GM06990 (cell line): ENCODE data around the gene SORCS1.
A peak's percentile ranks its signal among the peaks of the same experiment; 100 is the strongest.

ENCODE experiments used
- DNase-seq: peaks from one replicate; pipeline ENCODE4 v3.0.0-alpha.2; 2011; ENCODE audit not compliant: insufficient read length; ENCODE audit errors: extremely low read depth
- H3K27me3 ChIP-seq: replicated peaks from 2 replicates; pipeline ENCODE4 v1.6.0; 2011; ENCODE audit warnings: low read length; ENCODE audit not compliant: control insufficient read depth, insufficient read depth
- H3K36me3 ChIP-seq: 2 replicates; pipeline ENCODE4 v1.5.1; 2011; ENCODE audit warnings: low read length; ENCODE audit not compliant: control insufficient read depth, insufficient read depth
- H3K4me3 ChIP-seq: replicated peaks from 2 replicates; pipeline ENCODE4 v1.5.1; 2011; ENCODE audit warnings: low read depth, mild to moderate bottlenecking, control low read depth, low read length
- TF ChIP-seq, protein P1 (sequence below): IDR thresholded peaks from 2 replicates; pipeline ENCODE4 v1.5.1; 2011; ENCODE audit warnings: low read length, control low read depth, mild to moderate bottlenecking, inconsistent platforms; ENCODE audit not compliant: insufficient read depth, poor library complexity, severe bottlenecking

SORCS1 gene

DNA sequence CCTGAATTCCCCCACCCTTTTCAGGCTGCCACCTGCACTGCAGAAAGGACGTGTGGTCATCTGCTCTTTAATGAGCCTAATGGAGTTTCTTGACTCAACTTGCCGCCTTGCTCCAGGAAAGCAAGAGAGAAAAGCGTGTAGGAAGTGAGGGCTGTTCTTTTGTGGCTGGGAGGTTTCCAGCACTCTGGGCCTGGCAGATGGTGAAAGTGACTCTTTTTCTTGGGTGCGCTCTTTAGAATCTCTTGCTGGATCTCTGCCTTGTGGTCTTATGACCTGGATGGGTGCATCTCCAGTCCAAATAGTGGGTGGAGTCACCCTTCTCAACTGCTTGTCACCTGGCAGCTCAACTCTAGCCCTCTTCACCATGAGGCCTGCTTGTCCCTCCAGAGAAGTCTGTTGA, 244.0 kb downstream of the SORCS1 start:
- no peaks in the 10 kb centered on the region for H3K27me3 ChIP-seq
- no peak overlapping the region for H3K4me3 ChIP-seq
- no peaks in the 10 kb centered on the region for H3K36me3 ChIP-seq
- DNase-seq, result no peak
- TF ChIP-seq, protein P1, sequence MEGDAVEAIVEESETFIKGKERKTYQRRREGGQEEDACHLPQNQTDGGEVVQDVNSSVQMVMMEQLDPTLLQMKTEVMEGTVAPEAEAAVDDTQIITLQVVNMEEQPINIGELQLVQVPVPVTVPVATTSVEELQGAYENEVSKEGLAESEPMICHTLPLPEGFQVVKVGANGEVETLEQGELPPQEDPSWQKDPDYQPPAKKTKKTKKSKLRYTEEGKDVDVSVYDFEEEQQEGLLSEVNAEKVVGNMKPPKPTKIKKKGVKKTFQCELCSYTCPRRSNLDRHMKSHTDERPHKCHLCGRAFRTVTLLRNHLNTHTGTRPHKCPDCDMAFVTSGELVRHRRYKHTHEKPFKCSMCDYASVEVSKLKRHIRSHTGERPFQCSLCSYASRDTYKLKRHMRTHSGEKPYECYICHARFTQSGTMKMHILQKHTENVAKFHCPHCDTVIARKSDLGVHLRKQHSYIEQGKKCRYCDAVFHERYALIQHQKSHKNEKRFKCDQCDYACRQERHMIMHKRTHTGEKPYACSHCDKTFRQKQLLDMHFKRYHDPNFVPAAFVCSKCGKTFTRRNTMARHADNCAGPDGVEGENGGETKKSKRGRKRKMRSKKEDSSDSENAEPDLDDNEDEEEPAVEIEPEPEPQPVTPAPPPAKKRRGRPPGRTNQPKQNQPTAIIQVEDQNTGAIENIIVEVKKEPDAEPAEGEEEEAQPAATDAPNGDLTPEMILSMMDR, result no peak

DNA sequence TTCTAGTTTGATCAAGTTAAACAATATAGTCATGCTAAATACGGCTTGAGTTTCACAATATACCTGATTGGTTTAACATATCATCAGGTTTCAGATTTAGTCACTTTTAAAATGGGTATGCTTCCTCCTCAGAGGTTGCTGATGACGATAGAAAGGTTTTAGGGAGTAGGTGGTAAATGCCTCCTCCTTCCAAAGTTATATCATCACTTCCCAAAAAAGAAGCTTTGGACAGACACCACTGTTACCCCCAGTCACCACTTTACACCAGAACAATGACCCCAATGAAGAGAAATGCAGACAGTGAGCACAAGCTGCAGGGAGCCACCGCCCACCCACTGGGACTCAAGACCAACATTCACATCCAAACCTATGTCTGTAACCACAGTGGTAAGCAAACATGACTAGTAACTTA, 244.6 kb downstream of the SORCS1 start:
- no peak overlapping the region for H3K4me3 ChIP-seq
- peak; percentile 32 for DNase-seq
- no peaks in the 10 kb centered on the region for H3K36me3 ChIP-seq
- TF ChIP-seq, protein P1, result no peak
- H3K27me3 ChIP-seq, result no peaks in the 10 kb centered on the region

- Histone ChIP-seq H3K27me3 (no peaks in the 10 kb centered on the region), H3K4me3 (no peak overlapping the region), H3K36me3 (no peaks in the 10 kb centered on the region)
- TF ChIP-seq, protein P1, result no peak
- no peak for DNase-seq
Observed at GRCh38 chr10:106917452-106918055, 247.0 kb downstream of the SORCS1 start.

- no peak for DNase-seq
- H3K36me3 ChIP-seq, result no peaks in the 10 kb centered on the region
- TF ChIP-seq, protein P1, result no peak
- H3K27me3 ChIP-seq, result no peaks in the 10 kb centered on the region
- no peak overlapping the region for H3K4me3 ChIP-seq
Observed at GRCh38 chr10:106914016-106914415, 250.5 kb downstream of the SORCS1 start.

DNA sequence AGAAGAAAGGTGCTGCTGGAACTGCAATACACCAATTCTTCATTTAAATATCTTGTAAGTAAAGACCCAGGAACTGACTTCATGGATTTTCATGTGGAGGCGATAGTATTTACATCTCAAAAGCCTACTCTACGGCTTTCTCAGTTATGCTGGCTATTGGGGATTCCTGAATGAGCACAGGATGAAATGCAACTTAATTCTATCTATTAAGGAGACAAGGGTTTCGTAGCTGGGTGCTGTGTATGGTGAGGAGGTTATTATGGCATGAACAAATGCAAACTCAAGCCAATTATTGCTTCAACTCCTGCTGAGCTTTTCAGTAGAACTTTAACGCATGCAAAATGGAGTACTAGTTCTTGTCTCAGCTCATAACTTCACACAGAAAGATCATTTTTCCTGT, 251.2 kb downstream of the SORCS1 start:
- TF ChIP-seq, protein P1, result no peak
- no peak for DNase-seq
- no peak overlapping the region for H3K4me3 ChIP-seq
- no peaks in the 10 kb centered on the region for H3K36me3 ChIP-seq
- no peaks in the 10 kb centered on the region for H3K27me3 ChIP-seq

DNA sequence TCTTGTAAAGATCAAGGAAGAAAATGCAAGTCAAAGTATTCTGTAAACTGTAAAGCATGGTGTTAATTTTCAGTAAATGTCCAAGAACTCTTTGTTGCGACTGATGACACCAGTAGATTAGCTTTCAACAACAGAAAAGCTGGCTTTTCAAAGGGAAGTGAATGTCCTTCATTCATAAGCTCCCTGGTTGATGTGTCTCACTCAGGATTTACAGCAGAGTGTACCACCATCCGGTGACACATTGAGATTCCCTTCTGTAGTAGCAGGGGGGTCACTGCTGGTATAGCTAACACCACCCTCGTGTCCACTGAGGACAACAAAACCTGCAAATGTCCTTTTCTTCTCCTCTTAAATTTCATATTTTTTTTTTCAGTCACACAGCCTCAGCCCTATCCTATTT, 253.4 kb downstream of the SORCS1 start:
- no peak for DNase-seq
- Histone ChIP-seq H3K36me3 (no peaks in the 10 kb centered on the region), H3K4me3 (no peak overlapping the region), H3K27me3 (no peaks in the 10 kb centered on the region)
- TF ChIP-seq, protein P1, result no peak
